ENCODE measurements around the gene MYH2. TPM values are rescaled to one million over a fixed set of nuclear protein-coding genes. Genes with fewer than 3 reads are reported as not detected.

Gene MYH2
- polyA plus RNA-seq (2011; rRNA removed) (0.34 and 0.43 TPM in 2 replicates), polyA minus RNA-seq (2011; rRNA and poly(A)+ RNA removed) (0.81 and 1.4 TPM in 2 replicates)

DNA sequence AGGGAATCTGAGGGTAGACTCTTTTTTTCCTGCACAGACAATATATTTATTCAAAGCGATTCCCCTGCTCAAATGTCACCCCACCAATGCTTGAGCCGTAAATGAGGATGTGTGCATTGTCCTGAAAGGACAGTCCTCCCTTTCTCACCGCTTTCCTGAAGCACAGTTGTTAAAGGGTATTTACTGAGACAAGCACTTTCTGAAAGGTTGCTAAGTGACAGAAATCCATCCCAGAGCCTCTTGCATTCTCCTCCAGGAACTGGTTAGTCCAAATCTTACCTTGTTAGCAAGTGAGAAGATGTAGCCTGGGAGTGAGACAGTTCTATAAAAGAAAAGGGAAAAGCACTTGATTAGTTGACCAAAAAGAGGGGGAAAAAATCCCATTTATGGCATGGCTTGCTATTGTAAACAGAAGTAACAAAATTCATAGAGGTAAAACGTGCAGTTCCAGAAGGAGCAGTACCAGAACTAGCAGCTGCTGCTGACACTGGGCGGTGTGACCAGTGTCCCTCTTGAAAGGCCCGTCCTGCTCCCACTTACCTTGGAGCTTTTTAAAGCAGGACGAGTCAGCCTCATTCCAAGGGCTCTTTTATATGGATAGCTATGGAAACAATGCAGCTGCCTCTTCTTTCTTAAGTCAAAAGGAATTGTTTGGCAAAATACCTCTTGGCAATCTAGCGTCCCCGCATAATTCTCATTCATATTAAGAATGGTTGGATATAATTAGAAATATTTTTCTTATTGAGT lies at the start of gene MYH2:
Gene MYH2, minus strand, starts transcription at position 563 of the 747 bp plus-strand sequence. CDS start 1,738 bp downstream, outside the sequence.
- TF ChIP-seq, protein P1, sequence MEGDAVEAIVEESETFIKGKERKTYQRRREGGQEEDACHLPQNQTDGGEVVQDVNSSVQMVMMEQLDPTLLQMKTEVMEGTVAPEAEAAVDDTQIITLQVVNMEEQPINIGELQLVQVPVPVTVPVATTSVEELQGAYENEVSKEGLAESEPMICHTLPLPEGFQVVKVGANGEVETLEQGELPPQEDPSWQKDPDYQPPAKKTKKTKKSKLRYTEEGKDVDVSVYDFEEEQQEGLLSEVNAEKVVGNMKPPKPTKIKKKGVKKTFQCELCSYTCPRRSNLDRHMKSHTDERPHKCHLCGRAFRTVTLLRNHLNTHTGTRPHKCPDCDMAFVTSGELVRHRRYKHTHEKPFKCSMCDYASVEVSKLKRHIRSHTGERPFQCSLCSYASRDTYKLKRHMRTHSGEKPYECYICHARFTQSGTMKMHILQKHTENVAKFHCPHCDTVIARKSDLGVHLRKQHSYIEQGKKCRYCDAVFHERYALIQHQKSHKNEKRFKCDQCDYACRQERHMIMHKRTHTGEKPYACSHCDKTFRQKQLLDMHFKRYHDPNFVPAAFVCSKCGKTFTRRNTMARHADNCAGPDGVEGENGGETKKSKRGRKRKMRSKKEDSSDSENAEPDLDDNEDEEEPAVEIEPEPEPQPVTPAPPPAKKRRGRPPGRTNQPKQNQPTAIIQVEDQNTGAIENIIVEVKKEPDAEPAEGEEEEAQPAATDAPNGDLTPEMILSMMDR (IDR thresholded peaks at IDR 0.05; ENCODE audit: insufficient read depth, low read depth, low read length): no peak
- CTCF ChIA-PET: no interaction called here
- POLR2A ChIA-PET: no interaction called here
- Histone ChIP-seq H3K36me3 (ENCODE audit: control insufficient read depth, insufficient read depth, low read length) (no peaks in the 10 kb centered on the region), H3K4me3 (ENCODE audit: low read depth, low read length) (no peak within 1 kb of the TSS), H3K27me3 (ENCODE audit: control insufficient read depth, insufficient read depth, low read length) (no peaks in the 10 kb centered on the region)
- DNase-seq (ENCODE audit: low read depth): no peak

DNA sequence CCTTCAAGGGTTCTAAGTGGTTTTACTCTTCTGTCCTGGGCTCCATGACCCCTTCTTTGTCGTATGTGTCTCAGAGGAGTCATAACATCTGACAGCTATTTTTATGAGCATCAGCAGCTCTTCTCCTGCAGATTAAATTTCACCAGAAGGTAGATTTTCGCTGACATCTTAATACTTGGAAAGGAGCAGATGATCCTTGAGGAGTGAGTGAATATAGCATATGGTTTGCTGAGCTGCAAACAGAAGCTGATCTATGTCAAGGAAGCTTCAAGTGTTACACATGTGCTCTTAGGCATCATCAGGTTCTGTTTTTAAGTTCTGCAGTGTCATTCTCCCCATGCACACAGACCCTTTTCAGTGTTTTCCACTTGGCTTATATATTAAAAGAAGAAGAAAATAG lies 49.2 kb upstream of the MYH2 start:
- ChIA-PET CTCF (interaction anchor here (2.2 to 8.3 kb wide), 2 partner anchors 17 to 270 kb away, joined by 5 to 76 read pairs; no protein-coding TSS in a partner anchor), POLR2A (no interaction called here)
- Histone ChIP-seq H3K4me3 (ENCODE audit: low read depth, low read length) (no peak overlapping the region), H3K36me3 (ENCODE audit: control insufficient read depth, insufficient read depth, low read length) (no peaks in the 10 kb centered on the region), H3K27me3 (ENCODE audit: control insufficient read depth, insufficient read depth, low read length) (no peaks in the 10 kb centered on the region)
- TF ChIP-seq, protein P1 (IDR thresholded peaks at IDR 0.05; ENCODE audit: insufficient read depth, low read depth, low read length): no peak
- DNase-seq (ENCODE audit: low read depth): no peak

DNA sequence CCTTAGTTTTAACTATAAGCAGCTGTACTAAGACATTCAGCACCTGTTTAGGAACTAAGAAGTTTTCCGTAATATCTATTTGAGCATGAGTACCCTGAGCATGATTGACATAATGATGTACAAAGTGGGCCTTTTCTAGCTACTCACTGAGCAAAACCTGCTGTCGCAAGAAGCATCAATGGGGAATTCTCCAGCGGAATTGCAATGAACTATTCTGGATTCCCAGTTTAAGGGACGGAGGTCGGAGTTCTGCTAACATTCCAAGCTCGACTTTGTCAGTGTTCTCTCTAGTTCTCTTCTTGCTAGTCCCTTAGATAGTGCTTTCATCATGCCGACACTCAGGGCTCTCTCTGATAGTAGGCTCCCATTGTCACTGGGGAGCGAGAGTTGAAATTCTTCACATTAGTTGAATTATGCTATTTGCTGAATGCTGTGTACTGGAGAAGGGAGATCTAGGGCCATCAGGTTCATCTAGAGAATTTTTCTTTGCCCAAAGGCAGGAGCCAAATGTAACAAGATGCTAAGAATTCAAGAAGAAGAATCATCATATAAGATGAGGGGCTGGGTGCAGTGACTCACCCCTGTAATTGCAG lies 40.2 kb upstream of the MYH2 start:
- no peak for DNase-seq (ENCODE audit: low read depth)
- Histone ChIP-seq H3K27me3 (ENCODE audit: control insufficient read depth, insufficient read depth, low read length) (no peaks in the 10 kb centered on the region), H3K4me3 (ENCODE audit: low read depth, low read length) (no peak overlapping the region), H3K36me3 (ENCODE audit: control insufficient read depth, insufficient read depth, low read length) (no peaks in the 10 kb centered on the region)
- ChIA-PET CTCF (interaction anchor here (1.6 kb wide), 1 partner anchor 27 kb away, joined by 7 read pairs; no protein-coding TSS in a partner anchor), POLR2A (no interaction called here)
- TF ChIP-seq, protein P1 (IDR thresholded peaks at IDR 0.05; ENCODE audit: insufficient read depth, low read depth, low read length): no peak

GRCh38 chr17:10585529-10585928 lies 36.1 kb upstream of the MYH2 start:
- H3K36me3 ChIP-seq (ENCODE audit: control insufficient read depth, insufficient read depth, low read length): no peaks in the 10 kb centered on the region
- no peak for DNase-seq (ENCODE audit: low read depth)
- TF ChIP-seq, protein P1 (IDR thresholded peaks at IDR 0.05; ENCODE audit: insufficient read depth, low read depth, low read length): no peak
- ChIA-PET POLR2A (no interaction called here), CTCF (no interaction called here)
- no peak overlapping the region for H3K4me3 ChIP-seq (ENCODE audit: low read depth, low read length)
- H3K27me3 ChIP-seq (ENCODE audit: control insufficient read depth, insufficient read depth, low read length): no peaks in the 10 kb centered on the region

DNA sequence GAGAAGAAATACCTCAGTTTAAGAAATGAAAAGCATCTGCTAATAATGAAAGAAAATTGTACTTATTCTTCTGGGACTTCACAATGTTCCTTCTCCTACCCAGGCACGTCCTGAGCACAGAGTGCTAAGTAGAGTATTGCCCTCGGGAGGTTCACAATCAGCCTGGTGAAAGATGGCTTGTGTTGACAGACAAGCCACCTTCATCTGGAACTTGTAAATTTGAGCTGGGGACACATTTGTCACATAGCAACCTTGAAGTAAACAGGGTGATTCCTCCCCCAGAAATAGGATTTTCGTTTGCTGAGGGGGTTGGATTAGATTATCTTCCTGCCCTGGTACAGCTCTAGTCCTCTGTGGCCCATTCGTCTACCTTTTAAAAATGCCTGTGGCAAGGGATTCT lies 34.4 kb upstream of the MYH2 start:
- H3K36me3 ChIP-seq (ENCODE audit: control insufficient read depth, insufficient read depth, low read length): no peaks in the 10 kb centered on the region
- DNase-seq (ENCODE audit: low read depth): no peak
- H3K27me3 ChIP-seq (ENCODE audit: control insufficient read depth, insufficient read depth, low read length): no peaks in the 10 kb centered on the region
- POLR2A ChIA-PET: no interaction called here
- no peak overlapping the region for H3K4me3 ChIP-seq (ENCODE audit: low read depth, low read length)
- CTCF ChIA-PET: no interaction called here
- TF ChIP-seq, protein P1 (IDR thresholded peaks at IDR 0.05; ENCODE audit: insufficient read depth, low read depth, low read length): no peak

Data from BJ (cell line).